ENCODE results near the gene PEX6.
"Not testable (repeated sequence)": the region's sequence is repeated elsewhere in the genome, so short reads cannot be mapped to it uniquely, and the experiment has no call there.

Gene PEX6

GRCh38 chr6:42978839-42979522, at the start of gene PEX6:
TSS of gene PEX6 (minus strand) at chr6:42979181. CDS start at chr6:42979150, 31 bp downstream.
- DNase-seq = peak; percentile 90 to 91

GRCh38 chr6:43026365-43026764, 47.4 kb upstream of the PEX6 start:
- no peak for DNase-seq

- no peak for DNase-seq
Observed at GRCh38 chr6:43024436-43024835, 45.5 kb upstream of the PEX6 start.

GRCh38 chr6:43021270-43022047, 42.5 kb upstream of the PEX6 start, which contains the start of gene RRP36:
TSS of gene RRP36 (plus strand) at chr6:43021623. CDS start at chr6:43021655, 32 bp downstream.
- peak; percentile 83 to 85 for DNase-seq

GRCh38 chr6:43020847-43021246, 41.9 kb upstream of the PEX6 start:
- DNase-seq = no peak

GRCh38 chr6:43020052-43020705, 41.2 kb upstream of the PEX6 start:
- DNase-seq = no peak

GRCh38 chr6:43019152-43019551, 40.2 kb upstream of the PEX6 start:
- DNase-seq = no peak

- no peak for DNase-seq
Observed at GRCh38 chr6:43016943-43017334, 38.0 kb upstream of the PEX6 start.

GRCh38 chr6:43016176-43016942, 37.4 kb upstream of the PEX6 start:
- no peak for DNase-seq

- no peak for DNase-seq
Observed at GRCh38 chr6:43014434-43014909, 35.5 kb upstream of the PEX6 start.

- DNase-seq = peak; percentile 99
Observed at GRCh38 chr6:43013843-43014433, 35.0 kb upstream of the PEX6 start, which contains the start of the genes KLHDC3 and MEA1. TSS of gene KLHDC3 (plus strand) at chr6:43014249. CDS start at chr6:43017193, 2,944 bp downstream. TSS of gene MEA1 (minus strand) at chr6:43013946. CDS start at chr6:43013813, 133 bp downstream.

- DNase-seq = no peak
Observed at GRCh38 chr6:43013097-43013842, 34.3 kb upstream of the PEX6 start.

GRCh38 chr6:43012364-43012763, 33.4 kb upstream of the PEX6 start:
- no peak for DNase-seq

GRCh38 chr6:43011207-43011606, 32.2 kb upstream of the PEX6 start:
- no peak for DNase-seq

- peak; percentile 39 to 41 for DNase-seq
Observed at GRCh38 chr6:43009124-43009523, 30.1 kb upstream of the PEX6 start.

GRCh38 chr6:43007126-43007525, 28.1 kb upstream of the PEX6 start:
- DNase-seq = no peak

GRCh38 chr6:43006251-43006650, 27.3 kb upstream of the PEX6 start:
- DNase-seq = no peak

GRCh38 chr6:43005844-43006243, 26.9 kb upstream of the PEX6 start:
- DNase-seq = no peak

- no peak for DNase-seq
Observed at GRCh38 chr6:43001843-43002242, 22.9 kb upstream of the PEX6 start.

- not testable (repeated sequence) for DNase-seq
Observed at GRCh38 chr6:42998205-42998604, 19.2 kb upstream of the PEX6 start.

GRCh38 chr6:42996513-42996912, 17.5 kb upstream of the PEX6 start:
- no peak for DNase-seq

All from stimulated activated CD4-positive, alpha-beta T cell treated with anti-CD3 and anti-CD28 coated beads, Interleukin-2, amount 100 ng/mL, for 24 hours (primary cell).